Measurements from ENCODE around the gene ABAT. TPM values are rescaled to one million over a fixed set of nuclear protein-coding genes. Genes with fewer than 3 reads are reported as not detected.

The ABAT gene
- total and polyA plus RNA-seq, 2 of the 8 experiments (the other 6 are each of a cell fraction or from before 2014, with no cell fraction given) = 6.4 to 8.4 TPM

GRCh38 chr16:8694795-8695728 is 20.6 kb downstream of the ABAT start (continued):
- TF ChIP-seq CHD7 (IDR thresholded peaks at IDR 0.05; ENCODE audit: insufficient replicate concordance, low read length) = no peak
- TF ChIP-seq RAD21 (IDR thresholded peaks at IDR 0.05 in 1 of 2, conservative IDR thresholded peaks at IDR 0.05 in 1 of 2; ENCODE audit: low read depth in 2 of 2, low read length in 2 of 2) = no peak
- TF ChIP-seq JUND (IDR thresholded peaks at IDR 0.05; ENCODE audit: low read length) = no peak
- no peak for TF ChIP-seq GTF2F1 (IDR thresholded peaks at IDR 0.05; ENCODE audit: borderline replicate concordance, low read depth, low read length)
- TF ChIP-seq CEBPB (IDR thresholded peaks at IDR 0.05; ENCODE audit: low read depth, low read length) = no peak
- TF ChIP-seq KDM4A (IDR thresholded peaks at IDR 0.05; ENCODE audit: low read depth, low read length, severe bottlenecking) = no peak
- no peak for TF ChIP-seq ATF3 (IDR thresholded peaks at IDR 0.05; ENCODE audit: insufficient read depth, low read depth, low read length)
- no peak for TF ChIP-seq RXRA (IDR thresholded peaks at IDR 0.05; ENCODE audit: insufficient read depth, low read depth, low read length)
